GM21381 (cell line): Measurements from ENCODE around the gene CRTC1.
"Not testable (repeated sequence)": the region's sequence is repeated elsewhere in the genome, so short reads cannot be mapped to it uniquely, and the experiment has no call there.

Source experiments
- ATAC-seq: cut with Tn5 transposase; IDR thresholded peaks from one replicate; pipeline ENCODE4 v1.9.1; 2021; ENCODE audit warnings: mild to moderate bottlenecking, moderate library complexity; ENCODE audit not compliant: unreplicated experiment

The CRTC1 gene

GRCh38 chr19:18668744-18669523 lies 14.5 kb upstream of the CRTC1 start:
- ATAC-seq: no peak

- no peak for ATAC-seq
Measured at GRCh38 chr19:18669524-18669817, 14.0 kb upstream of the CRTC1 start.

GRCh38 chr19:18669883-18670282 lies 13.6 kb upstream of the CRTC1 start:
- ATAC-seq: no peak

GRCh38 chr19:18670312-18670711 lies 13.2 kb upstream of the CRTC1 start:
- ATAC-seq: no peak

- ATAC-seq: no peak
Measured at GRCh38 chr19:18671303-18672043, 12.0 kb upstream of the CRTC1 start.

GRCh38 chr19:18672044-18672451 lies 11.4 kb upstream of the CRTC1 start:
- ATAC-seq: no peak

- ATAC-seq: no peak
Measured at GRCh38 chr19:18672606-18673337, 10.7 kb upstream of the CRTC1 start.

GRCh38 chr19:18674616-18675015 lies 8.9 kb upstream of the CRTC1 start:
- no peak for ATAC-seq

- ATAC-seq: no peak
Measured at GRCh38 chr19:18675779-18676178, 7.7 kb upstream of the CRTC1 start.

- no peak for ATAC-seq
Measured at GRCh38 chr19:18676692-18677091, 6.8 kb upstream of the CRTC1 start.

GRCh38 chr19:18677156-18677555 lies 6.3 kb upstream of the CRTC1 start:
- ATAC-seq: no peak

- ATAC-seq: not testable (repeated sequence)
Measured at GRCh38 chr19:18680148-18680547, 3.3 kb upstream of the CRTC1 start.

- ATAC-seq: no peak
Measured at GRCh38 chr19:18682807-18683108, 722 bp upstream of the CRTC1 start.

GRCh38 chr19:18683958-18684641 lies 620 bp downstream of the CRTC1 start:
- peak; percentile 17 for ATAC-seq

- ATAC-seq: no peak
Measured at GRCh38 chr19:18684642-18684993, 1.1 kb downstream of the CRTC1 start.

GRCh38 chr19:18685597-18686190 lies 2.2 kb downstream of the CRTC1 start:
- ATAC-seq: no peak

GRCh38 chr19:18687740-18688465 lies 4.4 kb downstream of the CRTC1 start:
- ATAC-seq: no peak

GRCh38 chr19:18696023-18696422 lies 12.5 kb downstream of the CRTC1 start:
- no peak for ATAC-seq

GRCh38 chr19:18697680-18698079 lies 14.2 kb downstream of the CRTC1 start:
- no peak for ATAC-seq

- ATAC-seq: no peak
Measured at GRCh38 chr19:18698321-18699167, 15.1 kb downstream of the CRTC1 start.
